GM18870 (cell line): ENCODE measurements around the gene ATG2B.
"Not testable (repeated sequence)": the region's sequence is repeated elsewhere in the genome, so short reads cannot be mapped to it uniquely, and the experiment has no call there.

Experiments
- ATAC-seq: cut with Tn5 transposase; IDR thresholded peaks from one replicate; pipeline ENCODE4 v1.9.1; 2021; ENCODE audit warnings: moderate library complexity; ENCODE audit not compliant: unreplicated experiment

The ATG2B gene

DNA sequence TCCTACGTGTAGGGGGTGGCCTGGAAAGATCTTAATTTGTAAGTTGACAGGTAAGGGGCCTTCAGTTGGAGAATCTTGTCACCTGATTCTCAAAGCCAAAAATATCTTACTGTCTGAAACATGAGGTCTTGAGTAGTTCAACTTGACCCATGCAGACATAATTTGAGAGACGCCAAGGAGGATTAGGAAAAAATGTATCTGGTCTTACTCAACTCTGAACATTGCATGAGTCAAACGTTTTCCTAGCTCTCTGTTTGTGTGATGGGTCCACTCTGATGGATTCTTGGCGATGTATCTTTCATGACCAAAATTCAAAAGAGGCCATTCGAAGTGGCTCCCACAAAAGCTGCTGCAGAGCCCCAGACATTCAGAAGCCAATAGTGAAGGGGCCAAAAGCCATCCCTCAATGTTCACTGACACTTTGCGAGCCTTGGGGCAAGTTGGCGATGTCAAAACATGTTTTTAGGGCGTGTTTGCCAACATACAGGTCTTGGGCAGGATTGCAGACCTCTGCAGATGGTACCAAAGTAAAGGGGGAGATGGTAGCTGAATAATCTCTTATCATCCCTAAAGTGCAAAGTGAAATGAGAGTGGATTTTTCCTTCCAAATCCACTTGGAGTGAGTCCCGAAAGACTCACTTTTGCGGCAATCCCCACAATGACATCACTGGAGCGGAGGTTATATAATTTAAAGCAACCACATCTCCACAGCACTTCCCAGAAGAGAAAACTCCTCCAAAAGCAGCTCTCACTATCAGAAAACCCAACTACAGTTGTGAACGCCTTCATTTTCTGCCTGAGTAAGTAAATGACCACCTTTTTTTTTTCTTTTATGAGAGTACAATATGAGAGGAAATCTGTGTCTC lies 107.4 kb downstream of the ATG2B start, which contains the start of gene BDKRB1:
TSS of gene BDKRB1 (plus strand) at position 710 of the 866 bp plus-strand sequence. CDS start 7,473 bp downstream, outside the sequence.
- no peak for ATAC-seq

DNA sequence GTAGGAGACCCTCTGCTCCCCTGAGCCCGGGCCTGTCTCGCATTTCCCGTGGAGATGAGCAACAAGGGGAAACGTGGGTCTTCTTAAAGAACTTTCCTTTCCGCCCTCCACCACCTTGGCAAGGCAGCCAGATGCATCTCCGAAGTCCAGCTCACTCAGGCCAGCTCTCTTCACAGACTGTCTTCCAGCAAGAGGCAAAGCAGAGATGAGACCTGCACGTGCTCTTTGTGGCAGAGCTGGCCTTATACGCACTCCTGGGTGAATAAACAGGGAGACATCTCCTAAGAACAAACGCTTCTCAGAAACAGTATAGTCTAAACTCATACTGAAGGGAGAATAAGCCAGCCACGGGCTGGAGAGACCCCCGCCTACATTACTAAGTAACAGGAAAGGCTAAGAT lies 108.5 kb downstream of the ATG2B start:
- no peak for ATAC-seq

DNA sequence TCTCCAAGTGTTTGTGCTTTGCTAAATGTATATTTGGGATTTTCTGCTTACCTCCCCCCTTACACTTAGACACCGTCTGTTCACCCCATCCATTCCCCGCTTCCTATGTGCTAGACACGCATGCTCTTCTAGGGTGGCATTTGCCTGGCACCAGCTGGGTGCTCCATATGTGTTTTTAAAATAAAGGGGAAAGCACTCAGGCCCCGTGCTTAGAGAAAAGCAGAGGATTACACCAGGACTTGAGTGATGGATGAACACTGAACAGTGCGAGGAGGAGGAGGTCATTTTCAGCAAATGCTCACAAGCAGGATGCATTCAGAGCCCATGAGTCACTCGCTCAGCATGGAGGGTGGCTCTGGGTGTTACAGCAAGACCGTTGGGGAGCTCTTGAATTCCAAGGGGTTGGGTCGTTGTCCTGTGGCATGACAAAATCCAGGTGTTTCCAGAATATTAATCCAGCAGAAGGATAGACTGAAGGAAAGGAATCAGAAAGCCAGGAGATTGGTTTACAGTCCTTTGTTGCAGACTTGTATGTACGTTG lies 110.1 kb downstream of the ATG2B start:
- ATAC-seq, result no peak

DNA sequence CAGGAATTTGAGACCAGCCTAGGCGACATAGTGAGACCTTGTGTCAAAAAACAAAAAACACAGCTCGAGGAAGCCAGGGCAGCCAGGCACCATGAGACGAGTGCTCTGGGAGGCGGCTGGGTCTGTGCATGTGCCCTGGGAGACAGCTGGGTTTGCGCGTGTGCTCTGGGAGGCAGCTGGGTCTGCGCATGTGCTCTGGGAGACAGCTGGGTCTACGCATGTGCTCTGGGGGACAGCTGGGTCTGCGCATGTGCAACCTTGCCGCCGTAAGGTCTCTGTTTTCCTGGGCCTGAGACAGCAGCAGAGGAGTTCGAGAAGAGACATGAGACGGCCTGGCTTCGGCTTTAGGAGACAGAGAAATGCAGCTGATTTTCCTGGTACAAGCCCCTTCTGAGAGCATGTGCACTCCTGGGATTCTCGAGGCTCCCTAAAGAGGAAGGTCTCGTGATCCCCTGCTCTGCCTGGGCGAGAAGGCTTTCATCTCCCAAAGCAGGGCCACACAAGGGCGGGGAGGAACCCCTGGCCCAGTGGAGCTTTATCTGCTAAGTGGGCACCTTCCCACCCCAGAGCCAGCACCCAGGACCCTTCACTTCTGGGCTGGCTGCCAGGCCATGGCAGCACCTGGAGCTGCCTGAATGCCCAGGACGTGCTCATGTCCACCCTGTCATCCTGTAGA lies 110.7 kb downstream of the ATG2B start:
- ATAC-seq, result no peak

DNA sequence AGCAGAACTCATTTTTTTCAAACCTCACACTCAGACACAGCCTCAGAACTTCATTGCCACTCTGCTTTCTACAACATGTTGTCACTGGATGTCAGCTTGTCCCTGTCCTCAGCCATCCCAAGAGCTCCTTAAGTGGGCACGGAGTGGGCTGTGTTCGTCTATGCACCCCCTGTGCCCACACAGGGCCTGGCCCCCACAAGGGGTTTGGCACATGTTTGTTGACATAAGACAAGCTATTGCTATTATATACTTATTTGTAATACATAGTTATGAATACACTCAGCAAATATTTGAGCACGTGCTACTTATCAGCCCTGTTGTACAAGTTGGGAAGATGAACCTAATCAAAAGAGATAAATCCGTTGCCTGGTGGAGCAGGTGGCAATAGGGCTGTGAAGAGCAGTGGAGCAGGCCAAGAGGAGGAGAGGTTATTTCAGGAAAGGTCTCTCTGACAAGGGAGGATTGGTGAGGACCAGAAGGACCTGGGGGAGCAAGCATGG lies 111.4 kb downstream of the ATG2B start:
- no peak for ATAC-seq

DNA sequence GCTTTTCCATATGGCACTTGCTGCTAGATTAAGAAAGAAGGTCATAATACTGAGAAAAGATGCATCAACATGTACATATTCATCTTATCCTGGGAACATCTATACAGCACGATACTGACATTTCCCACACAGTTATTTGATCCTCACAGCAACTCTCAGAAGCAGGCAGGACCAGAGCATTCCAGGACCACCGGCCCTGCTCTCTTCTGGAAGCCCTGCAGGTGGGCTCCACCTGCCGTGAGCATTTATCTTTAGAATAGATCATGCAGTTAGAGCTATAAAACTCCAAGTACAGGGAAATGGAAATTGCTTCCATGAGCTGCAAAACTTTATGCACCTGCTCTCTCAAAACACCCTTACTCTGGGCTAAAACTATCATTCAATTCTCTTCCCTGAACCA lies 112.7 kb downstream of the ATG2B start:
- no peak for ATAC-seq

DNA sequence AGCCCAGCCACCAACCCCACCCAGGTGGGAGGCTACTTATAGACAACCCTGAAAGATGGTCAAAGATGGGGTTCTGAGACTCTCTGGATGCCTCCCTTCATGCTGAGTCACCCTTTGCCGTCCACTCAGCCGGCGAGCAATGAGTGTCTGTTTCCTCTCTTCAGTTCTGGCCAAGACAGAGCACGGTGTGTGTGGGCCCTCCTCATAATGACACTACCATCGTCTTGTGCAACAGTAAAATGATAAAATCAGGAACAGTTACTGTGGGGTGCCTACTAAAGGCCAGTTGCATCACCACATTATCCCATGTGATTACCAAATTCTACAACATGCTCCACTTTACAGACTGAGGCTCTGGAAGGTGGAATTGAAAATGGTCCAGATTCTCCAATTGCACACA lies 114.1 kb downstream of the ATG2B start:
- ATAC-seq, result no peak

DNA sequence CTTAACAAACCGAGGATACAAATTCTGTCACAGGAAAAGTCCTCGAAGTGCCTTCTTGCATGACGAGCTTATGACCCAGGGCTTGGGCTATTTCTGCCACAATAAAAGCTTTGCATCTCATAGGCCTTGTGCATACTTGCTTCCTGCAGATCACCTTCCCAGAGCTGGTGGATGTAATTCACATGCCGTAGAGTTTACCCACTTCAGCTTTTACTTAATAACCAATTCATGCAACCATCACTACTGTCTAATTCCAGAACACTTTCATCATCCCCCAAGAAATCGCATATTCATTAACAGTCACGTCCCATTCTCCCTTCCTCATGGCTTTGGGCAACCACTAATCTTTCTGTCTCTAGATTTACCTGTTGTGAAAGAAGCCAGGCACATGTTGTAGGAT lies 116.1 kb downstream of the ATG2B start:
- no peak for ATAC-seq

DNA sequence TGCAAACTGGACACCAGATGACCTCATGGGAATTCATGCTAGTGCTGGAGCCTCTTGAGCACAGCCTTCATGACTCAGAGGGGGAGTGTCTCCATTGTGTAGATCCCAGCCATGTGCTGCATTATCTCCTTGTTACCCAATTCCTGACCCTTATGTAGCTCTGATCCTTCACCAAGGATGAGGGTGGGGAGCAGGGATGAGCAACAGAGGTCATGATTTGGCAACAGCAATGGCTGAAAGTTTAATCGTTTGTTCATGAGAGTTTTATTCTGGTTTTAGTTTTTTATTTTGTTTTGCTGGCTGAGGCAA lies 116.6 kb downstream of the ATG2B start:
- ATAC-seq, result no peak

DNA sequence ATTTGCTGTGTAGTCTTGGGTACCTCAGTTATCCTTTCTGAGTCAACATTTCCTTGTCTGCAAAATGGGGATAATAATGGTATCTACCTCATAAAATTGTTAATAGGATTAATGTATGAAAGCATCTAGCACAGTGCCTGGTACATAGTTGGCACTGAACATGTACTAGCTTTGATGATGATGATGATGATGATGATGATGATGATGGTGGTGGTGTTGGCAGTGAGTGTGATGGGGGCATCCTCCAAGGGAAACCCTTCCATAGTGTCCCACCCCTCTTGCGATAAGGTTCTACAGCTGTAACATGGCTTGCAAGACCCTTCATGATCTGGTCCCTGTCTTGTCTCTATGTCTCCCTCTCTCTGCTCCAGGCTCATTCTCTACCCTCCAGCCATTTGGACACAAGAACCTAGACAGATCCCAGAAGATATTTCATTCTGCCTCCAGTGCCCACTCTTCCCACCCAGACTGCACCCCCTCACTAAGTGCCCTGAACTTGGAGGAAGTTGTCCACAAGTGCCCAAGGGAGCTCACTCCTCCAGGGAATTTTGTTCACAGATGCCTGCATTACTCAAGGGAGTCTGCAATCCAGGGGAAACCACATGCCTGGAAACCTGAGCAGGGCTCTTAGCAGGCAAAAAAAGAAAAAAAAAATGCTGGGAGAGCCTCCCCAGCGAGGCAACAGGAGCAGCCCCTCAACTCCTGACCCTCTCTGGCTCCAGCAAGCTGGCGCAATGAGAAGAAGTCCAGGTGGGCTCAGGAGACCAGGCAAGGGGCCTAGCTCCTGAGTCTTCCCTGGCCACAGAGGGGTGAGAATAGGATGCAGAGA lies 117.2 kb downstream of the ATG2B start:
- ATAC-seq, result no peak

DNA sequence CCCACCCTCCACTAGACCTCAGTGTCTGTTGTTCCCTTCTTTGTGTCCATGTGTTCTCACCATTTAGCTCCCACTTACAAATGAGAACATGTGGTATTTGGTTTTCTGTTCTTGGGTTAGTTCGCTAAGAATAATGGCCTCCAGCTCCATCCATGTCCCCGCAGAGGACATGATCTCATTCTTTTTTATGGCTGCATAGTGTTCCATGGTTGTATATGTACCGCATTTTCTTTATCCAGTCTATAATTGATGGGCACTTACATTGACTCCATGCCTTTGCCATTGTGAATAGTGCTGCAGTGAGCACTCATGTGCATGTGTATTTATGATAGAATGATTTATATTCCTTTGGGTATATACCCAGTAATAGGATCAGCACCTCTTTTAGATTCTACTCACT lies 118.1 kb downstream of the ATG2B start:
- not testable (repeated sequence) for ATAC-seq

DNA sequence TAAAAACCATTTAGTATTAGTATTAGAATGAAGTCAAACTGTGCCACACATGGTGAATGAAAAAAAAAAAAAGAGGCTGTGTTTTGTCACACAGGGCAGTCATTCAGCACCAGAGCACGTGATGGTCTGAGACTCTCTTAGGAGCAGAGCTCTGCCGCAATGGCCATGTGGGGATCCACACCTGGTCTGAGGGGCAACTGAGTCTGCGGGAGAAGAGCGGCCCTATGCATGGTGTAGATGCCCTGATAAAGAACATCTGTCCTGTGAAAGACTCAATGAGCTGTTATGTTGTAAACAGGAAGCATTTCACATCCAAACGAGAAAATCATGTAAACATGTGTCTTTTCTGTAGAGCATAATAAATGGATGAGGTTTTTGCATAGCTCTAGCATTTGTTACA lies 119.4 kb downstream of the ATG2B start:
- ATAC-seq, result no peak

DNA sequence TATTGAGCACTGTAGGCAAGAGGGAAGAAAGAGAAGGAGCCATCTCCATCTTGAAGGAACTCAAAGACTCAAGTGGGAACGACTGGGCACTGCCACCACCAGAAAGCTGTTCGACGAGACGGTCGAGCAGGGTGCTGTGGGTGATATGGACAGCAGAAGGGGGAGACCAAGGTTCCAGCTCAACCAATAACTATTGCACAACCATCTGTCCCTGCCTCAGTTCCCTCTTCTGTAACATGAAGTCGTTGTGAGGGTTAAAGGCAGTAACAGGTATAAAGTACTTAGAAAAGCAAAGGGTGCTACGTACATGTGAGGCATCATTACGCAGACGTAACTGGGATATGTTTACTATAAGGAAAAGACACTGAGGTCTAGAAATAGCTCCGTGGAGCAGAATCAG lies 121.0 kb downstream of the ATG2B start:
- ATAC-seq, result no peak

DNA sequence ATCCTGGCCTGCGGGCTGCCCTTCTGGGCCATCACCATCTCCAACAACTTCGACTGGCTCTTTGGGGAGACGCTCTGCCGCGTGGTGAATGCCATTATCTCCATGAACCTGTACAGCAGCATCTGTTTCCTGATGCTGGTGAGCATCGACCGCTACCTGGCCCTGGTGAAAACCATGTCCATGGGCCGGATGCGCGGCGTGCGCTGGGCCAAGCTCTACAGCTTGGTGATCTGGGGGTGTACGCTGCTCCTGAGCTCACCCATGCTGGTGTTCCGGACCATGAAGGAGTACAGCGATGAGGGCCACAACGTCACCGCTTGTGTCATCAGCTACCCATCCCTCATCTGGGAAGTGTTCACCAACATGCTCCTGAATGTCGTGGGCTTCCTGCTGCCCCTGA lies 122.5 kb downstream of the ATG2B start:
- no peak for ATAC-seq

DNA sequence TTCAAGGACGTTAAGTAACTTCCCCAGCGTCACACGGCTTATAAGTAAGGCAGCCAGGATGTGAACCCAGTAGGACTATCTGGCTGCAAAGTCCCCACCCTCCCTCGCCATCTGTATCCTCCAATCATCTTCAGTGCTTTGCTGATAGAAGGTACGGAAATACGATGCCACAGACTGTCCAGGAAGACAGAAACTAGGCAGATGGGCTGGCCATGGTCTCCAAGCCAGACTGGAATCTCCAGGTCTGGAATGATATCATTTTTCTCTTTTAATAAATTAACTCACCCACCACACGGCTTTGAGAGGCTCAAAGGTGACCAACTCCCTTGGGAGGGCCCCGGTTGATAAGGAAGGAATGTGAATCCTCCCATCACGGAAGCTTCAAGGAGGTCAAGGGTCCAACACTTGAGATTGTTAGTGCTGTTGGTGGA lies 123.4 kb downstream of the ATG2B start:
- no peak for ATAC-seq

DNA sequence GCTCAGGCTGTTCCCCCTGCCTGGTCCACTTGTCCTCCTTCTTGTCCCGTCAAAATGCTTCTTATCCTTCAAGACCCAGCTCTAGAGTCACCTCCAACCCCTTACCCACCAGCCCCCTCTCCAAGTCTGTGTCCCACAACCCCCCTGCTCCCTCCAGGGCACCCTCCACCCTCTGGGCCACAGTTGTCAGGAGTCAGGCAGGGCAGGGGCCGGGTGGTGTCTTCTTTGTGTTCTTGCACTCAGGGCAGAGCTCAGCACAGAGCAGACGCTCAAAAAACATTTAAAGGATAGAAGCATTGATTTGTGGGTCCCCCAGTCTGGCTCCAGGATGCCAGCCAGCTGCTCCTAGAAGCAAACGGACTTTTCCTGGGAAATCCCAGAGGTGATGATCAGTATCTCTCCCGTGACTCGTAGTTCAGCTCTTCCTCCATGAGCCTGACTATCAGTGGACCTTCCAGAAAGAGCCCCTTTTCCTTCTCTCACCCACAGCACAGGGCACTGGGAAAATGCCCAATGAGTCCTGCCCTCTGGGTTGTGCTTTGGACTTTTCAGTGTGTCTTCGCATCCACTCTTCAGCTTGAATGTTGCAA lies 124.4 kb downstream of the ATG2B start:
- no peak for ATAC-seq

DNA sequence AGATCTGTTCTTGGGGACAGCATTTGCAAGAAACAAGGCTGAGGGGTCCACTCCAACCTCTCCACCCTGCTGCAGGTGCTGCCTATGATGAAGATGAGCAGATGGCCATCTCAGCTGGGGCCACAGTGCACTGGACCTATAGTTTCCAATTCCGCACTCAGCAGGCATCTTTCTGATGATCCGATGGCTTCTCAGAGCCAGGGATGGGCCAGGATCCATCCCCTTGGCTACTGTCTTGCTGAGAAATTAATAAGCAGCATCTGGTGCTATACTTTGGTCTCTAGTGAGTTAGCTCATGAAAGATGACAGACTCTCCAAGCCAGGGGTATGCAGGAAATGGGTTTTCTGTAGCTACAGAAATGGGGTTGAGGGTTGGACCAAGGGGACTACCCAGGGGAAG lies 125.5 kb downstream of the ATG2B start:
- ATAC-seq, result no peak

DNA sequence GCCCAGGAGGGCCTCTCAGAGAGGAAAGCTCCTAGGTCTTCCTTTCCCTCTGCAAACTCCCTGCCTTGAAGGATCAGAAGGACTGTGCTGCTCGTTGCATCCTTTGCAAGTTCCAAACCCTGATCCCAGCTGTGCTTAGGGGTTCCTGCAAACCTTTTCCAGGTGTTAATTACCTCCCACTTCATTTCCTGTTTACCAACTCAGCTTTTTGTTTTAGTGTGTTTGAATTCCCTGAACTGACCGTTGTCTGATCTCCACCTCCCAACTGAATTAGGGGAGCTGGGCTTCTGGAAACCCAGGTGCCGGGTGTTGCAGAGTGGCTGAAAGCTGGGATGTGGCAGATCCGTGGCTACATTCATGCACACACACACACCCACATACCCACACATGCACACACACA lies 127.7 kb downstream of the ATG2B start:
- no peak for ATAC-seq

DNA sequence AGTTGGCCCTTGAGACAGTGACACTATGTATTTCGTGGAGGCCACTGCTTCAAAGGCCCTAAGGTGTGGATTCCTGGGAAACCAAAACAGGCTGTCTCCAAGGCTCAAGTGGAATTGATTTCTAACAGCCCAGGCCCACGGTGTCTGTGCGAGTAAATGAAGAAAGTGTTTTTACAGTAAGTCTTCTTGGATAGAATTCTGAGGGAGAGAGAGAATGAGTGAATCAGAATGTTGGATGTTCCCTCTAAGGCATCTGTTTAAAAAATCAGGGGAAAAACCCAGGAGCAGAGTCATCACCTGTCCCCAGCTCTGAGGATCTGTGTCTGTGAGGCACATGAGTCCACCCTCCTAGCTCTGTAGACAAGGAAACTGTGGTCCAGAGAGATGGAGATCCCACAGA lies 129.5 kb downstream of the ATG2B start:
- no peak for ATAC-seq

DNA sequence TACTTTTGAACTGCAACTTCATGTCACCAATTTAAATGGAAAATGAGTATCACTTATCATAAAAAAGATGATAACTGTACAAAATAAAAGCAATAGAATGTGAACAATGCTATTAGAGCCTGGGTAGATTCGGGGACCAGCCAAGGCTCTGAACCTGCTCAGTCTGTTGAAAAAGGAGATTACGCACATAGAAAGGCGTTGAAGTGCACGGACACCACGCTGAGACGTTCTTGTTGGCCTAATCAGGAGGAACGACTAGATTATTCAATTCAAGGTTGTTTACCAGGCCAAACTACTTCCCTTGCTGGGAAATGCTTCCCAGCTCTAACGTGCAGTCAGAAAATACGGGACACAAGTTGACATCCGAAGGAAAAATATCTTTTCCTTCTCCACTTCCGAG lies 130.6 kb downstream of the ATG2B start:
- no peak for ATAC-seq
